IMR-90 (cell line): Measurements from ENCODE around the gene CNP. TPM values are rescaled to one million over a fixed set of nuclear protein-coding genes. Genes with fewer than 3 reads are reported as not detected.

Experiments
- ATAC-seq: fragments of 200-7000 bp; cut with Tn5 transposase; 2 replicates; pipeline ENCODE4 v1.9.1; 2020; ENCODE audit warnings: low read depth, mild to moderate bottlenecking, moderate library complexity
- BruUV-seq: library from RNA; stranded (reverse); fragments of 400-500 nt; replicated peaks from 2 replicates; lab custom pipeline; 2021; lab: Mats Ljungman, UMichigan
- CTCF ChIA-PET: fragments of 300-600 bp; formaldehyde crosslinking; extraction: SDS; loops from one replicate; lab custom pipeline; 2021; ENCODE audit warnings: antibody characterized with exemption; lab: Yijun Ruan, JAX
- POLR2A ChIA-PET: fragments of 300-600 bp; sonication (Branson Sonifier 250); formaldehyde crosslinking; loops from one replicate; lab custom pipeline; 2022; ENCODE audit warnings: antibody characterized with exemption; ENCODE audit not compliant: unreplicated experiment; lab: Charles Lee
- DNase-seq: peaks from one replicate; pipeline ENCODE4 v3.0.0; 2013
- H2AFZ ChIP-seq: replicated peaks from 2 replicates; pipeline ENCODE3; 2013; ENCODE audit warnings: low read length, mild to moderate bottlenecking; ENCODE audit not compliant: poor library complexity
- H2AK5ac ChIP-seq: 2 replicates; pipeline ENCODE4 v1.6.1; 2013; ENCODE audit warnings: low read depth, low read length, inconsistent platforms
- H2AK9ac ChIP-seq: replicated peaks from 2 replicates; pipeline ENCODE3; 2013; ENCODE audit warnings: mild to moderate bottlenecking, low read depth, low read length, moderate library complexity; ENCODE audit not compliant: poor library complexity
- H2BK120ac ChIP-seq: 2 replicates; pipeline ENCODE4 v1.6.1; 2013; ENCODE audit warnings: low read depth, low read length, inconsistent platforms
- H2BK15ac ChIP-seq: 3 replicates; pipeline ENCODE4 v1.6.1; 2013; ENCODE audit warnings: low read depth, low read length, inconsistent platforms
- H2BK20ac ChIP-seq: 2 replicates; pipeline ENCODE4 v1.6.1; 2013; ENCODE audit warnings: low read depth, mild to moderate bottlenecking, inconsistent platforms, low read length, moderate library complexity
- H2BK5ac ChIP-seq: 2 replicates; pipeline ENCODE4 v1.6.1; 2013; ENCODE audit warnings: mild to moderate bottlenecking, low read depth, low read length, inconsistent platforms; ENCODE audit not compliant: poor library complexity, severe bottlenecking
- H3K14ac ChIP-seq: replicated peaks from 2 replicates; pipeline ENCODE4 v1.6.1; 2013; ENCODE audit warnings: low read depth, low read length, inconsistent platforms
- H3K18ac ChIP-seq: 2 replicates; pipeline ENCODE4 v1.6.1; 2013; ENCODE audit warnings: low read depth, low read length, control low read depth
- H3K23ac ChIP-seq: 2 replicates; pipeline ENCODE4 v1.6.1; 2013; ENCODE audit warnings: low read depth, low read length, inconsistent platforms
- H3K27ac ChIP-seq: 2 replicates; pipeline ENCODE4 v1.5.1; 2013; ENCODE audit warnings: mild to moderate bottlenecking, control low read depth, low read length; ENCODE audit not compliant: insufficient read depth
- H3K27me3 ChIP-seq: 2 replicates; pipeline ENCODE4 v1.6.1; 2013; ENCODE audit warnings: low read length; ENCODE audit not compliant: control insufficient read depth, insufficient read depth
- H3K36me3 ChIP-seq: 2 replicates; pipeline ENCODE4 v1.6.1; 2013; ENCODE audit warnings: low read length, mixed read lengths; ENCODE audit not compliant: control insufficient read depth, insufficient read depth
- H3K4ac ChIP-seq: 2 replicates; pipeline ENCODE4 v1.6.1; 2013; ENCODE audit warnings: low read depth, low read length, inconsistent platforms
- H3K4me1 ChIP-seq: 2 replicates; pipeline ENCODE4 v1.6.1; 2013; ENCODE audit warnings: low read length, mixed read lengths; ENCODE audit not compliant: control insufficient read depth, insufficient read depth
- H3K4me2 ChIP-seq: 2 replicates; pipeline ENCODE4 v1.6.1; 2013; ENCODE audit warnings: low read depth, mild to moderate bottlenecking, control low read depth, low read length, moderate library complexity
- H3K4me3 ChIP-seq: 2 replicates; pipeline ENCODE4 v1.5.1; 2013; ENCODE audit warnings: low read depth, mild to moderate bottlenecking, control low read depth, low read length, moderate library complexity; ENCODE audit not compliant: insufficient read depth
- H3K56ac ChIP-seq: 2 replicates; pipeline ENCODE4 v1.6.1; 2013; ENCODE audit warnings: low read length, inconsistent platforms; ENCODE audit not compliant: insufficient read depth; ENCODE audit errors: extremely low read depth
- H3K79me1 ChIP-seq, 2 experiments: 2 replicates each; pipeline ENCODE4 v1.6.1; 2013; ENCODE audit warnings: low read length in 2 of 2, inconsistent platforms in 1 of 2, low read depth in 1 of 2
- H3K9ac ChIP-seq: 2 replicates; pipeline ENCODE4 v1.6.1; 2013; ENCODE audit warnings: low read depth, low read length, control low read depth
- H3K9me1 ChIP-seq: 2 replicates; pipeline ENCODE4 v1.6.1; 2013; ENCODE audit warnings: low read length, inconsistent platforms; ENCODE audit not compliant: insufficient read depth
- H3K9me3 ChIP-seq: 2 replicates; pipeline ENCODE4 v1.6.1; 2013; ENCODE audit warnings: low read length; ENCODE audit not compliant: control insufficient read depth, insufficient read depth
- H4K20me1 ChIP-seq: 2 replicates; pipeline ENCODE4 v1.6.1; 2013; ENCODE audit warnings: low read length, inconsistent platforms; ENCODE audit not compliant: insufficient read depth
- H4K5ac ChIP-seq: 2 replicates; pipeline ENCODE4 v1.6.1; 2013; ENCODE audit warnings: mild to moderate bottlenecking, low read depth, low read length, control low read depth
- H4K8ac ChIP-seq, 2 experiments: 2 replicates each; pipeline ENCODE4 v1.6.1; 2013; ENCODE audit warnings: low read depth in 2 of 2, low read length in 2 of 2, control low read depth in 1 of 2, inconsistent platforms in 1 of 2
- H4K91ac ChIP-seq: 2 replicates; pipeline ENCODE4 v1.6.1; 2013; ENCODE audit warnings: low read depth, low read length, inconsistent platforms; ENCODE audit not compliant: insufficient read depth
- BHLHE40 ChIP-seq: fragments of 150-350 bp; IDR thresholded peaks from 2 replicates; pipeline ENCODE4 v1.6.1; 2016; ENCODE audit warnings: mild to moderate bottlenecking, low read depth, low read length
- CHD1 ChIP-seq: IDR thresholded peaks from 2 replicates; pipeline ENCODE4 v1.6.1; 2012; ENCODE audit warnings: low read depth, low read length, improper control_type of control experiment
- FOS ChIP-seq: fragments of 150-350 bp; IDR thresholded peaks from 2 replicates; pipeline ENCODE4 v1.6.1; 2016; ENCODE audit warnings: low read depth, low read length
- MAFK ChIP-seq: IDR thresholded peaks from 2 replicates; pipeline ENCODE4 v1.6.1; 2012; ENCODE audit warnings: low read depth, low read length, improper control_type of control experiment
- NFE2L2 ChIP-seq: fragments of 150-350 bp; IDR thresholded peaks from 2 replicates; pipeline ENCODE4 v1.6.1; 2016; ENCODE audit warnings: low read depth, mild to moderate bottlenecking, low read length
- POLR2A ChIP-seq: IDR thresholded peaks from 2 replicates; pipeline ENCODE4 v1.6.1; 2012; ENCODE audit warnings: mild to moderate bottlenecking, low read depth, low read length
- RAD21 ChIP-seq: IDR thresholded peaks from 2 replicates; pipeline ENCODE4 v1.6.1; 2012; ENCODE audit warnings: low read length, improper control_type of control experiment
- RCOR1 ChIP-seq: IDR thresholded peaks from 2 replicates; pipeline ENCODE4 v1.6.1; 2012; ENCODE audit warnings: mild to moderate bottlenecking, low read length, improper control_type of control experiment; ENCODE audit not compliant: insufficient replicate concordance
- RFX5 ChIP-seq: IDR thresholded peaks from 2 replicates; pipeline ENCODE4 v1.8.0; 2012; ENCODE audit warnings: low read depth, mild to moderate bottlenecking, low read length, moderate library complexity
- USF2 ChIP-seq: fragments of 150-350 bp; IDR thresholded peaks from 2 replicates; pipeline ENCODE4 v1.6.1; 2017; ENCODE audit warnings: mild to moderate bottlenecking, antibody characterized with exemption, low read length, low read depth
- WGBS, 2 experiments: methylation state at CpG; one replicate each; pipeline versions ENCODE4 v1.1.5 to v1.1.7; 2013; ENCODE audit warnings: missing lambda C conversion rate in 2 of 2; ENCODE audit not compliant: insufficient read length in 1 of 2; ENCODE audit errors: extremely low coverage in 2 of 2; 5-methylcytosine and 5-hydroxymethylcytosine counted together
- dilution Hi-C: fragments of 300-500 bp; cut with HindIII; formaldehyde crosslinking; loops from one replicate; pipeline ENCODE4 v1.14.3; 2018; ENCODE audit warnings: low sequenced_read_pairs; ENCODE audit not compliant: unreplicated experiment
- in situ Hi-C: fragments of 300-500 bp; cut with MboI; formaldehyde crosslinking; loops from 3 replicates; pipeline ENCODE4 v1.14.3; 2019; ENCODE audit warnings: low sequenced_read_pairs, inconsistent platforms, mixed read lengths
- intact Hi-C: fragments of 100-400 bp; cut with micrococcal nuclease; formaldehyde crosslinking; loops from 2 replicates; pipeline ENCODE4 v1.10.0; 2022
- polyA plus RNA-seq, 3 experiments: library from polyadenylated mRNA; depleted of rRNA; stranded (reverse); fragments of >200 nt; gene quantifications; 2 replicates each; pipeline ENCODE4 v1.2.3, GENCODE V29; 2012; ENCODE audit warnings: low replicate concordance in 1 of 3
- total RNA-seq: library from RNA; depleted of rRNA; stranded (reverse); fragments of >200 nt; gene quantifications from 2 replicates; pipeline ENCODE4 v1.2.3, GENCODE V29; 2012

The CNP gene
- total and polyA plus RNA-seq, 2 of the 4 experiments (the other 2 are of a cell fraction), result 45.5 to 46.4 TPM

GRCh38 chr17:42005166-42005565 lies 38.6 kb downstream of the CNP start:
- H2AFZ ChIP-seq, result no peak overlapping the region
- no peak overlapping the region for H3K27ac ChIP-seq
- no peak overlapping the region for H2BK20ac ChIP-seq
- H4K5ac ChIP-seq, result no peak overlapping the region
- in situ Hi-C loops, result no loop called here
- H3K4me1 ChIP-seq, result peaks cover 14% of the 10 kb centered on the region
- H3K36me3 ChIP-seq, result peaks cover 7% of the 10 kb centered on the region
- no peaks in the 10 kb centered on the region for H3K9me3 ChIP-seq
- peaks cover 14% of the 10 kb centered on the region for H3K9me1 ChIP-seq
- H3K4me2 ChIP-seq, result no peak overlapping the region
- no peak overlapping the region for H3K9ac ChIP-seq
- TF ChIP-seq MAFK, result no peak
- no peak for TF ChIP-seq RCOR1
- no peak for TF ChIP-seq BHLHE40
- no peak for TF ChIP-seq RFX5
- TF ChIP-seq CHD1, result no peak
- no peak for TF ChIP-seq FOS
- no peak for TF ChIP-seq RAD21
- no peak for TF ChIP-seq USF2
- TF ChIP-seq NFE2L2, result no peak
- TF ChIP-seq POLR2A, result no peak
- POLR2A ChIA-PET, result no interaction called here
- no peak overlapping the region for H3K4me3 ChIP-seq
- no peak for DNase-seq
- no peak overlapping the region for H4K8ac ChIP-seq
- H4K20me1 ChIP-seq, result peaks cover 81% of the 10 kb centered on the region
- H3K79me1 ChIP-seq, result peaks cover 34 to 75% of the 10 kb centered on the region in 2 experiments
- intact Hi-C loops, result no loop called here
- no peak overlapping the region for H4K91ac ChIP-seq
- no peak overlapping the region for H3K56ac ChIP-seq
- H2AK9ac ChIP-seq, result no peak overlapping the region
- CTCF ChIA-PET, result interaction anchor here (0.6 kb wide), 1 partner anchor 27 kb away, joined by 4 read pairs; no protein-coding TSS in a partner anchor
- BruUV-seq, result no TSS peak
- H2BK15ac ChIP-seq, result no peak overlapping the region
- no peak overlapping the region for H2BK120ac ChIP-seq
- H3K23ac ChIP-seq, result no peak overlapping the region
- H3K27me3 ChIP-seq, result no peaks in the 10 kb centered on the region
- dilution Hi-C loops, result no loop called here
- ATAC-seq, result no peak
- no peak overlapping the region for H2BK5ac ChIP-seq
- H3K18ac ChIP-seq, result no peak overlapping the region
- H2AK5ac ChIP-seq, result no peak overlapping the region
- no peak overlapping the region for H3K14ac ChIP-seq
- H3K4ac ChIP-seq, result no peak overlapping the region
- WGBS, 2 experiments, result no CpG with 5 or more reads among the region's 1 CpG
